IPS-20b (cell line): ENCODE data around the gene ADH1C.
"Not testable (repeated sequence)": the region's sequence is repeated elsewhere in the genome, so short reads cannot be mapped to it uniquely, and the experiment has no call there.

Experiments used
- H3K27ac ChIP-seq: one replicate; pipeline ENCODE4 v1.5.1; 2013; ENCODE audit warnings: low read length
- H3K27me3 ChIP-seq: 2 replicates; pipeline ENCODE4 v1.6.1; 2013; ENCODE audit warnings: mild to moderate bottlenecking, low read length, inconsistent platforms; ENCODE audit not compliant: insufficient read depth
- H3K36me3 ChIP-seq: 2 replicates; pipeline ENCODE4 v1.6.1; 2013; ENCODE audit warnings: low read depth, mild to moderate bottlenecking, inconsistent platforms, low read length, moderate library complexity; ENCODE audit not compliant: insufficient read depth
- H3K4me1 ChIP-seq: 2 replicates; pipeline ENCODE4 v1.6.1; 2013; ENCODE audit warnings: mild to moderate bottlenecking, control low read depth, inconsistent platforms, low read length, moderate library complexity; ENCODE audit not compliant: insufficient read depth
- H3K4me3 ChIP-seq: 2 replicates; pipeline ENCODE4 v1.5.1; 2013; ENCODE audit warnings: mild to moderate bottlenecking, low read length, inconsistent platforms
- H3K9ac ChIP-seq: 2 replicates; pipeline ENCODE4 v1.6.1; 2013; ENCODE audit warnings: low read depth, mild to moderate bottlenecking, inconsistent platforms, low read length, moderate library complexity
- H3K9me3 ChIP-seq: 2 replicates; pipeline ENCODE4 v1.6.1; 2013; ENCODE audit warnings: mild to moderate bottlenecking, low read depth, low read length, inconsistent platforms; ENCODE audit not compliant: insufficient read depth

Gene ADH1C

GRCh38 chr4:99356149-99356548 is 3.6 kb upstream of the ADH1C start:
- H3K27me3 ChIP-seq, H3K9me3 ChIP-seq, H3K4me1 ChIP-seq, H3K27ac ChIP-seq, H3K9ac ChIP-seq, H3K36me3 ChIP-seq, H3K4me3 ChIP-seq: not testable (repeated sequence)

GRCh38 chr4:99351487-99351886 is 1.1 kb downstream of the ADH1C start:
- no peak overlapping the region for H3K9ac ChIP-seq
- H3K4me3 ChIP-seq = no peak overlapping the region
- no peaks in the 10 kb centered on the region for H3K27me3 ChIP-seq
- no peaks in the 10 kb centered on the region for H3K9me3 ChIP-seq
- no peaks in the 10 kb centered on the region for H3K4me1 ChIP-seq
- no peak overlapping the region for H3K27ac ChIP-seq
- H3K36me3 ChIP-seq = no peaks in the 10 kb centered on the region

GRCh38 chr4:99349338-99349737 is 3.2 kb downstream of the ADH1C start:
- Histone ChIP-seq H3K4me3 (no peak overlapping the region), H3K27ac (no peak overlapping the region), H3K9ac (no peak overlapping the region), H3K36me3 (no peaks in the 10 kb centered on the region), H3K9me3 (no peaks in the 10 kb centered on the region), H3K4me1 (no peaks in the 10 kb centered on the region), H3K27me3 (no peaks in the 10 kb centered on the region)

DNA sequence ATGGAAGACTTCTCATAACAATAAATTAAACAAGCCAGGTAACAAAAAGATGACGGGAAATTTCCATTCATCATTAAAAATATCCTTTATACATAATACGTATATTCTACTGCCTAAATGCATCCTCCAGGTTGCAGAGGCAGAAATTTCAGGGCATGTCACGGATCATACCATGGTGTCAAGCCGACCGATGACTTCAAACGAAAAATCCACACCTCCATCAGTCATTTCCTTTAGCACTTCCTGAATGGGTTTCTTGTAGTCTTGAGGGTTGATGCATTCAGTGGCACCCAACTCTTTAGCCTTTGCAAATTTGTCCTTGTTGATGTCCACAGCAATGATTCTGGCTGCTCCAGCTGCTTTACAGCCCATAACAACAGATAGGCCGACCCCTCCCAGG is 9.9 kb downstream of the ADH1C start:
- H3K27ac ChIP-seq, H3K9ac ChIP-seq, H3K9me3 ChIP-seq, H3K36me3 ChIP-seq, H3K4me3 ChIP-seq, H3K27me3 ChIP-seq, H3K4me1 ChIP-seq: not testable (repeated sequence)

DNA sequence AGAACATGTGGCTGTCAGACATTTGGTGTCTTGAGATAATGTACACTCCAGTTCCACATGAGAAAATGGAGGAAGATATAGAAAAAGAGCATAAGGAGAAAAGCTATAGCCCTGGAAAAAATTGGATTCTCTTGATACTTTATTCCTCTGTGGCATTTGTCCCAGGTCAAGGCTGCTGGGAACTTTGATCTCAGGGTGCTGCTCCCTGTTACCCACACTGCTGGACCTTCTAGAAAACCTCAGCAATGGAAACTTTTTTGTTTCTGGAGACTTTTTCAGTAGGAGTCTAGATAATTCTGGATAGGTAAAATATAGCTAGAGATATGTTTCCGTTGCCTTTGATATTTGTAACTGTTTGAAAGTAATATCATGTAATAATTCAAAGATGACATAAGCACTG is 11.1 kb downstream of the ADH1C start:
- Histone ChIP-seq H3K4me1 (no peaks in the 10 kb centered on the region), H3K9ac (no peak overlapping the region), H3K27me3 (no peaks in the 10 kb centered on the region), H3K4me3 (no peak overlapping the region), H3K9me3 (no peaks in the 10 kb centered on the region), H3K36me3 (no peaks in the 10 kb centered on the region), H3K27ac (no peak overlapping the region)

DNA sequence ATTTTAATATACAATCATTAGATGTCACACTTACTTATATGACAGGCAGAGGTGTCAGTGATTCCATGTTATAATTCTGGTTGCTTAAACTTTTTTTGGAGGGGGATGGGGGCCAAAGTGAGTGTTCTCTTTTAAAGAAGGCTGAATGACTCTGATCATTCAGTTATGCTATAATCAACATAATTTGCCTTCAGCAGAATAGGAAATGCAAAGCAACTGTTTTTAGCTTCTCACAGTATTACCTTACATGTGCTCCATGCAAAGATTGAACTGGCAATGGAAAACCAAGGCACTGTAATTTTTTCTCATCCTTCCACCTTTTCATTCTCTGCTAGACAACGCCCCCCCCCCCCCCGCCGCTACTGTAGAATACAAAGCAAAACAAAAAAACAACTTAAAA is 13.4 kb downstream of the ADH1C start:
- Histone ChIP-seq H3K4me3 (no peak overlapping the region), H3K9ac (no peak overlapping the region), H3K9me3 (no peaks in the 10 kb centered on the region), H3K27me3 (no peaks in the 10 kb centered on the region), H3K4me1 (no peaks in the 10 kb centered on the region), H3K27ac (no peak overlapping the region), H3K36me3 (no peaks in the 10 kb centered on the region)

GRCh38 chr4:99336553-99336952 is 16.0 kb downstream of the ADH1C start:
- H3K27me3 ChIP-seq = no peaks in the 10 kb centered on the region
- H3K9me3 ChIP-seq = no peaks in the 10 kb centered on the region
- no peaks in the 10 kb centered on the region for H3K36me3 ChIP-seq

DNA sequence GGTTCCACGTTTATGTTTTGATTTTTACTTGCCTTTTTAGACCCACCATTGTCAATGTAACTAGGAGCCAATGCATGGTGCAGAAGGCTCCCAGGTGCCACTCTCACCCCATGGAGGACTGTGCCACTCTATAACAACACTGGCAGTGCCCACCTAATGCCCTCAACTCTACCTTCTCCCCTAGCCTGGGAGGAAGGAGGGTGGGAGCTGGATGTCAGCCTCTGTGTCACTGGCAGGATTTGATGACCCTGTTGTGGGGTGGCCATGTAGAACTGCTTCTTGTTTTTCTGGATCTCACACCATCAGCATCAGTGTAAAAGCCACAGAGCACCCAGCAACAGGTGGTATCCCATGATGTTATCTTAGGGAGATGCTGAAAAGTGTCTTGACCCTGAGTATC is 17.7 kb downstream of the ADH1C start:
- Histone ChIP-seq H3K27ac (no peak overlapping the region), H3K36me3 (no peaks in the 10 kb centered on the region), H3K27me3 (no peaks in the 10 kb centered on the region), H3K4me1 (no peaks in the 10 kb centered on the region), H3K9me3 (no peaks in the 10 kb centered on the region), H3K9ac (no peak overlapping the region), H3K4me3 (no peak overlapping the region)

More at GRCh38 chr4:99336553-99336952, 16.0 kb downstream of the ADH1C start:
- Histone ChIP-seq H3K27ac (no peak overlapping the region), H3K4me3 (no peak overlapping the region), H3K4me1 (no peaks in the 10 kb centered on the region), H3K9ac (no peak overlapping the region)

DNA sequence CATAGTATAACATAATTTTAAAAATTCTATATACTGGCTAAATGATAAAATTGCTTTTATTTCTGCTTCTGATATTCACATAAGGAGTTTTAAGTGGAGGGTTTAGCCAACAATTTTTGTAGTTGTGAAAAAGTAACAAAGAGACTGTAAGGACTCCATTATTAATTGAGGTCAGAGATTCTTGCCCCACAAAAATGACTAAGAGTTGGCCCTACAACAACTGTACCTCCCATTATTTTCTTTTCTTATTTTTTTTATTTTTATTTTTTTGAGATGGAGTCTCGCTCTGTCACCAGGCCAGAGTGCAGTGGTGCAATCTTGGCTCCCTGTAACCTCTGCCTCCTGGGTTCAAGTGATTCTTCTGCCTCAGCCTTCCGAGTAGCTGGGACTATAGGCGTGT is 21.9 kb downstream of the ADH1C start:
- Histone ChIP-seq H3K4me1 (no peaks in the 10 kb centered on the region), H3K9ac (no peak overlapping the region), H3K27me3 (no peaks in the 10 kb centered on the region), H3K27ac (no peak overlapping the region), H3K36me3 (no peaks in the 10 kb centered on the region), H3K9me3 (no peaks in the 10 kb centered on the region; the same call in 1 of the 2 replicates), H3K4me3 (no peak overlapping the region)

DNA sequence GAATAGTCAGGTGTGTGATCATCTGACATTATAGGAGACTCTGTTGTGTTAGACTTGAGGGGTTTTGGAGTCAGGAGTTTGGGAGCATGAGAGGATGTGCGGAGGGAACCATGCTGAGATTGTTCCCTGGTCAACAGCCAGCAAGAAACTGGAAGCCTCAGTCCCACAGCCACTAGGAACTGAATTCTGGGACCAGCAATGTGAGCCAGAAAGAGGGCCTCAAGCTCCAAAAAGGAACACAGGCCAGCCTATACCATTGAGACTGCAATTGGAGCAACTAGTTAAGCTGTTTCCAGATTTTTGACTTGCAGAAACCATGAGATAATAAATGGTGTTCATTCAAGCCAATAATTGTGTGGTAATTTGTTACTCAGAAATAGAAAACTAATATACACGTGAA is 22.7 kb downstream of the ADH1C start:
- no peaks in the 10 kb centered on the region; the same call in 1 of the 2 replicates for H3K9me3 ChIP-seq
- no peaks in the 10 kb centered on the region for H3K36me3 ChIP-seq
- H3K27me3 ChIP-seq = no peaks in the 10 kb centered on the region
- H3K27ac ChIP-seq = no peak overlapping the region
- H3K9ac ChIP-seq = no peak overlapping the region
- H3K4me3 ChIP-seq = no peak overlapping the region
- H3K4me1 ChIP-seq = no peaks in the 10 kb centered on the region

DNA sequence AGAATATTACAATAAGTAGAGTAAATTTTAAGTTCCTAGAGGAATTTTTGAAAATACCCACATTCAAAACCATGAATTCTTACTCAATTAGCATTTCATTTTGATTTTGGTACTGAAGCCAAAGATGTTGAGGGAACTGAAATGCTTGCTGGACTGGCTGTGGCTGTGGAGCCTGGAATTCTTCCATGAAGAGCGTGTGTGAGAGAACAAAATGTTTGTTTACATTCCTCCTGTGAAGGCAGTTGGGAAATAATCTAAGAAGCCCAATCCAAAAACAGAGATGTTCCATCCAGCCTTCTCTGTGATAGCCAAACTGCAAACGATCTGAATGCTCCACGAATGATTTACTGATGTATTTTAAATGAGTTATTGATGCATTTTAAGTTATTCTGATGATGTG is 27.6 kb downstream of the ADH1C start:
- no peak overlapping the region for H3K4me3 ChIP-seq
- H3K27ac ChIP-seq = no peak overlapping the region
- no peaks in the 10 kb centered on the region for H3K36me3 ChIP-seq
- no peaks in the 10 kb centered on the region for H3K27me3 ChIP-seq
- peaks cover 8% of the 10 kb centered on the region; the same call in 1 of the 2 replicates for H3K4me1 ChIP-seq
- no peak overlapping the region for H3K9ac ChIP-seq
- H3K9me3 ChIP-seq = no peaks in the 10 kb centered on the region; the same call in 1 of the 2 replicates

- Histone ChIP-seq H3K4me3 (no peak overlapping the region), H3K27ac (no peak overlapping the region), H3K36me3 (no peaks in the 10 kb centered on the region), H3K27me3 (no peaks in the 10 kb centered on the region), H3K9ac (no peak overlapping the region), H3K9me3 (no peaks in the 10 kb centered on the region; the same call in 1 of the 2 replicates), H3K4me1 (peaks cover 8% of the 10 kb centered on the region; the same call in 1 of the 2 replicates)
Measured at GRCh38 chr4:99324361-99324760, 28.2 kb downstream of the ADH1C start.

GRCh38 chr4:99323756-99324155 is 28.8 kb downstream of the ADH1C start:
- Histone ChIP-seq H3K4me3 (no peak overlapping the region), H3K4me1 (peaks cover 8% of the 10 kb centered on the region; the same call in 1 of the 2 replicates), H3K27me3 (no peaks in the 10 kb centered on the region)

More at GRCh38 chr4:99323756-99324155, 28.8 kb downstream of the ADH1C start:
- no peaks in the 10 kb centered on the region for H3K36me3 ChIP-seq
- H3K9ac ChIP-seq = no peak overlapping the region
- no peaks in the 10 kb centered on the region; the same call in 1 of the 2 replicates for H3K9me3 ChIP-seq
- H3K27ac ChIP-seq = no peak overlapping the region
